Adrenal gland (tissue), 12 donors: ENCODE results near the gene COL26A1. TPM values are rescaled to one million over a fixed set of nuclear protein-coding genes. Genes with fewer than 3 reads are reported as not detected.

Source experiments
- DNase-seq, 7 donors: peaks; one replicate each; pipeline ENCODE4 v3.0.0-alpha.2; 2019 to 2020
- H3K27ac ChIP-seq, 5 donors: fragments of 200-600 bp; sonication (generic) in 4 of 5; 1 replicate in 3 of 5; 2 replicates in 2 of 5; pipeline versions ENCODE4 v1.5.1 to v1.8.0; 2016 to 2020; ENCODE audit warnings: mild to moderate bottlenecking in 1 of 5
- H3K27me3 ChIP-seq: fragments of 200-600 bp; 2 replicates; pipeline ENCODE4 v1.8.0; 2021
- H3K36me3 ChIP-seq, 2 donors: fragments of 200-600 bp; replicated peaks in 1 of 2; 1 replicate in 1 of 2; 2 replicates in 1 of 2; pipeline versions ENCODE4 v1.5.1 to v1.8.0; 2018 to 2022
- H3K4me1 ChIP-seq, 2 donors: fragments of 200-600 bp; replicated peaks in 1 of 2; 1 replicate in 1 of 2; 2 replicates in 1 of 2; pipeline versions ENCODE4 v1.5.1 to v1.8.0; 2018 to 2021
- H3K4me3 ChIP-seq, 4 donors: fragments of 200-600 bp; sonication (generic) in 3 of 4; one replicate each; pipeline ENCODE4 v1.5.1; 2016 to 2018
- H3K9me3 ChIP-seq, 3 donors: fragments of 200-600 bp; sonication (generic) in 1 of 3; replicated peaks in 1 of 3; 1 replicate in 2 of 3; 2 replicates in 1 of 3; pipeline versions ENCODE4 v1.5.1 to v1.8.0; 2016 to 2021
- CTCF ChIP-seq, 6 experiments: fragments of 450-650 bp in 4 of 6; fragments of 200-600 bp in 2 of 6; sonication (generic) in 1 of 6; IDR thresholded peaks; 1 replicate in 5 of 6; 2 replicates in 1 of 6; pipeline versions ENCODE4 v1.5.1 to v1.8.0; 2016 to 2021; ENCODE audit warnings: antibody characterized with exemption in 6 of 6, mild to moderate bottlenecking in 2 of 6, moderate library complexity in 1 of 6
- POLR2A ChIP-seq, 2 donors: fragments of 450-650 bp; IDR thresholded peaks; one replicate each; pipeline ENCODE4 v1.6.1; 2017; ENCODE audit warnings: antibody characterized with exemption in 2 of 2, mild to moderate bottlenecking in 2 of 2, moderate library complexity in 1 of 2
- WGBS, 4 donors: extraction: QIAGEN DNeasy Blood & Tissue Kit in 2 of 4; methylation state at CpG; one replicate each; pipeline versions ENCODE4 v1.1.5 to v1.1.7; 2013 to 2017; 5-methylcytosine and 5-hydroxymethylcytosine counted together
- intact Hi-C, 2 donors: fragments of 100-400 bp; cut with DNase I; formaldehyde crosslinking; loops; one replicate each; pipeline versions ENCODE4 v1.14.1 to v1.15.0; 2022 to 2023
- polyA plus RNA-seq, 3 donors: library from polyadenylated mRNA; stranded (reverse); fragments of 200-250 nt in 2 of 3; fragments of 350-450 nt in 1 of 3; fragmentation: Illumina TruSeq in 1 of 3; extraction: RNeasy Lipid Tissue Mini Kit (QIAGEN cat#74804) in 1 of 3; gene quantifications; one replicate each; pipeline ENCODE4 v1.2.3, GENCODE V29; 2013 to 2014
- total RNA-seq, 9 donors: library from RNA; depleted of rRNA in 4 of 9; stranded (reverse); fragments of >200 nt in 4 of 9; fragments of 120-200 nt in 1 of 9; fragmentation: NEBNext Ultra II Directional in 1 of 9; extraction: Animal tissue kit (Norgen Biotek cat#: 25700) in 1 of 9; gene quantifications; one replicate each; pipeline versions ENCODE4 v1.1.0 to v1.2.4, GENCODE V29; 2013 to 2023
- donor health status: healthy with polysubstance abuse.
- donor health status: Bipolar disorder and iron deficiency.
- donor health status: DM: yes; HTN: yes; CAD: no.
- donor health status: DM: no; HTN: no; CAD: no.
- donor health status: DM: no; HTN: no; CAD: no.
- donor health status: DM: yes; HTN: yes; CAD: no.

Gene COL26A1
- total and polyA plus RNA-seq, 12 donors: 0.64 to 18.8 (median 4.6) TPM

- H3K27me3 ChIP-seq: no peaks in the 10 kb centered on the region
- no peaks in the 10 kb centered on the region for H3K36me3 ChIP-seq
- H3K9me3 ChIP-seq: no peaks in the 10 kb centered on the region
- TF ChIP-seq POLR2A (IDR thresholded peaks at IDR 0.05) (no peak), CTCF (IDR thresholded peaks at IDR 0.05) (no peak)
- DNase-seq: peak in 4 of 7 donors; percentile 35 to 62 (median 40)
- peak overlapping the region in 1 of 4 donors; percentile 34 for H3K4me3 ChIP-seq
- H3K27ac ChIP-seq: peak overlapping the region in 1 of 5 donors; percentile 40
- intact Hi-C loops: no loop called here
- H3K4me1 ChIP-seq: no peaks in the 10 kb centered on the region
- 21 to 48% (median 36%) methylated on average over 12 of the region's 12 CpGs for WGBS, 4 donors
Measured at GRCh38 chr7:101402081-101402779, 39.6 kb downstream of the COL26A1 start.

- Histone ChIP-seq H3K27me3 (no peaks in the 10 kb centered on the region), H3K9me3 (no peaks in the 10 kb centered on the region), H3K4me3 (peak overlapping the region in 1 of 4 donors; percentile 34), H3K36me3 (no peaks in the 10 kb centered on the region), H3K4me1 (no peaks in the 10 kb centered on the region), H3K27ac (no peak overlapping the region)
- TF ChIP-seq POLR2A (IDR thresholded peaks at IDR 0.05) (no peak), CTCF (IDR thresholded peaks at IDR 0.05) (no peak)
- 62 to 74% (median 66%) methylated on average over 5 to 6 of the region's 6 CpGs for WGBS, 4 donors
- intact Hi-C loops: no loop called here
- no peak for DNase-seq
Measured at GRCh38 chr7:101402835-101403234, 40.2 kb downstream of the COL26A1 start.

GRCh38 chr7:101405474-101406067, 42.9 kb downstream of the COL26A1 start:
- H3K36me3 ChIP-seq: no peaks in the 10 kb centered on the region
- no peak overlapping the region for H3K27ac ChIP-seq
- TF ChIP-seq CTCF (IDR thresholded peaks at IDR 0.05): no peak
- no peak for TF ChIP-seq POLR2A (IDR thresholded peaks at IDR 0.05)
- no peak overlapping the region for H3K4me3 ChIP-seq
- H3K27me3 ChIP-seq: no peaks in the 10 kb centered on the region
- intact Hi-C loops: no loop called here
- WGBS, 4 donors: 81 to 88% (median 85%) methylated on average over 16 of the region's 16 CpGs
- DNase-seq: no peak
- H3K4me1 ChIP-seq: no peaks in the 10 kb centered on the region
- no peaks in the 10 kb centered on the region for H3K9me3 ChIP-seq

- no peaks in the 10 kb centered on the region for H3K27me3 ChIP-seq
- peak; percentile 36 to 72 (median 50) for DNase-seq
- H3K27ac ChIP-seq: peak overlapping the region in 4 of 5 donors; percentile 15 to 82 (median 50)
- H3K4me3 ChIP-seq: no peak overlapping the region
- intact Hi-C loops: no loop called here
- H3K36me3 ChIP-seq: no peaks in the 10 kb centered on the region
- WGBS, 4 donors: 22 to 28% (median 23%) methylated on average over 12 to 16 of the region's 16 CpGs
- TF ChIP-seq CTCF (IDR thresholded peaks at IDR 0.05) (peak; percentile 77 to 91 (median 85)), POLR2A (IDR thresholded peaks at IDR 0.05) (no peak)
- peaks cover 0 to 5% of the 10 kb centered on the region in 2 donors for H3K4me1 ChIP-seq
- no peaks in the 10 kb centered on the region for H3K9me3 ChIP-seq
Measured at GRCh38 chr7:101410743-101411507, 48.2 kb downstream of the COL26A1 start.
